Measurements from ENCODE around the gene CZIB. TPM values are rescaled to one million over a fixed set of nuclear protein-coding genes. Genes with fewer than 3 reads are reported as not detected.

CZIB gene
- total RNA-seq, 1 donor from 2014 or later: 58.0 TPM

GRCh38 chr1:53180226-53180625, 40.2 kb downstream of the CZIB start:
- DNase-seq (no peak), ATAC-seq (no peak)
- peaks cover 30% of the 10 kb centered on the region for H3K4me1 ChIP-seq
- H3K27me3 ChIP-seq: no peaks in the 10 kb centered on the region
- H3K9me3 ChIP-seq: no peaks in the 10 kb centered on the region
- no peak overlapping the region for H3K27ac ChIP-seq
- H3K4me3 ChIP-seq: no peak overlapping the region
- no peaks in the 10 kb centered on the region for H3K36me3 ChIP-seq
- TF ChIP-seq CTCF (IDR thresholded peaks at IDR 0.05): no peak
- intact Hi-C loops (cut with DNase I): no loop called here

GRCh38 chr1:53176452-53177208, 43.8 kb downstream of the CZIB start:
- ATAC-seq: peak; percentile 77
- H3K27ac ChIP-seq: no peak overlapping the region
- H3K9me3 ChIP-seq: no peaks in the 10 kb centered on the region
- H3K4me1 ChIP-seq: peaks cover 26% of the 10 kb centered on the region
- DNase-seq: peak; percentile 77
- intact Hi-C loops (cut with DNase I): no loop called here
- H3K4me3 ChIP-seq: no peak overlapping the region
- peak; percentile 30 for TF ChIP-seq CTCF (IDR thresholded peaks at IDR 0.05)
- no peaks in the 10 kb centered on the region for H3K36me3 ChIP-seq
- no peaks in the 10 kb centered on the region for H3K27me3 ChIP-seq

GRCh38 chr1:53174971-53175913, 45.2 kb downstream of the CZIB start:
- no peak overlapping the region for H3K27ac ChIP-seq
- DNase-seq: no peak
- no peaks in the 10 kb centered on the region for H3K27me3 ChIP-seq
- no peak for ATAC-seq
- H3K36me3 ChIP-seq: no peaks in the 10 kb centered on the region
- peaks cover 26% of the 10 kb centered on the region for H3K4me1 ChIP-seq
- no peak for TF ChIP-seq CTCF (IDR thresholded peaks at IDR 0.05)
- H3K4me3 ChIP-seq: no peak overlapping the region
- no peaks in the 10 kb centered on the region for H3K9me3 ChIP-seq
- intact Hi-C loops (cut with DNase I): no loop called here

- DNase-seq (no peak), ATAC-seq (peak; percentile 41)
- Histone ChIP-seq H3K36me3 (no peaks in the 10 kb centered on the region), H3K27me3 (no peaks in the 10 kb centered on the region), H3K4me3 (no peak overlapping the region), H3K9me3 (no peaks in the 10 kb centered on the region), H3K27ac (no peak overlapping the region), H3K4me1 (peaks cover 26% of the 10 kb centered on the region)
- peak; percentile 23 for TF ChIP-seq CTCF (IDR thresholded peaks at IDR 0.05)
- intact Hi-C loops (cut with DNase I): no loop called here
These were observed 47.9 kb downstream of the CZIB start for GRCh38 chr1:53172426-53173128.

- Histone ChIP-seq H3K4me3 (no peak overlapping the region), H3K9me3 (no peaks in the 10 kb centered on the region), H3K27ac (no peak overlapping the region), H3K4me1 (no peaks in the 10 kb centered on the region), H3K36me3 (no peaks in the 10 kb centered on the region), H3K27me3 (no peaks in the 10 kb centered on the region)
- intact Hi-C loops (cut with DNase I): no loop called here
- ATAC-seq (no peak), DNase-seq (no peak)
- TF ChIP-seq CTCF (IDR thresholded peaks at IDR 0.05): no peak
These were observed 53.5 kb downstream of the CZIB start for GRCh38 chr1:53166912-53167311.
